ENCODE data around the gene KPNA4. TPM values are rescaled to one million over a fixed set of nuclear protein-coding genes. Genes with fewer than 3 reads are reported as not detected.
"Not testable (repeated sequence)": the region's sequence is repeated elsewhere in the genome, so short reads cannot be mapped to it uniquely, and the experiment has no call there.

The KPNA4 gene
- total RNA-seq, 1 donor from 2014 or later: 60.5 TPM

DNA sequence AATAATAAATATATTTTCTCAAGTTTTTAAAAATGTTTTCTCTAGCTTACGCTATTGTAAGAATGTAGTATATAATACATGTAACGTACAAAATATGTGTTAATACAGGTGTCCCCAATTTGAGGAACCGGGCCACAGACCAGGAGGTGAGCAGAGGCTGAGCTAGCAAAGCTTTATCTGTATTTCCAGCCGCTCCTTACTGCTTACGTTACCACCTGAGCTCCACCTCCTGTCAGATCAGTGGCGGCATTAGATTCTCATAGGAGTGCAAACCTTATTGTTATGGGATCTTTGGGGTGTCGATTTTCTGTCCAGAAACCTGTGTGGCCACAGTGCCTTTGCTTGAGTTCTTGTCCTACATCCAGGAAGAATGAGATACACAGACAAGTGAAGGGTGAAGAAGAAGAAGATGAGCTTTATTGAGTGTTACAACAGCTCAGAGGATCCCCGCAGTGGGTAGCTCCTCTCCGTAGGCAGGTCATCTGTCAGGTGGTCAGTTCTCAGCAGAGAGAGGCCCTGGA, 105.9 kb downstream of the KPNA4 start:
- H3K9me3 Mint-ChIP-seq: peaks cover 5% of the 10 kb centered on the region
- H3K4me3 Mint-ChIP-seq: no peak overlapping the region
- H3K27ac Mint-ChIP-seq: no peak overlapping the region
- TF ChIP-seq, protein P1, sequence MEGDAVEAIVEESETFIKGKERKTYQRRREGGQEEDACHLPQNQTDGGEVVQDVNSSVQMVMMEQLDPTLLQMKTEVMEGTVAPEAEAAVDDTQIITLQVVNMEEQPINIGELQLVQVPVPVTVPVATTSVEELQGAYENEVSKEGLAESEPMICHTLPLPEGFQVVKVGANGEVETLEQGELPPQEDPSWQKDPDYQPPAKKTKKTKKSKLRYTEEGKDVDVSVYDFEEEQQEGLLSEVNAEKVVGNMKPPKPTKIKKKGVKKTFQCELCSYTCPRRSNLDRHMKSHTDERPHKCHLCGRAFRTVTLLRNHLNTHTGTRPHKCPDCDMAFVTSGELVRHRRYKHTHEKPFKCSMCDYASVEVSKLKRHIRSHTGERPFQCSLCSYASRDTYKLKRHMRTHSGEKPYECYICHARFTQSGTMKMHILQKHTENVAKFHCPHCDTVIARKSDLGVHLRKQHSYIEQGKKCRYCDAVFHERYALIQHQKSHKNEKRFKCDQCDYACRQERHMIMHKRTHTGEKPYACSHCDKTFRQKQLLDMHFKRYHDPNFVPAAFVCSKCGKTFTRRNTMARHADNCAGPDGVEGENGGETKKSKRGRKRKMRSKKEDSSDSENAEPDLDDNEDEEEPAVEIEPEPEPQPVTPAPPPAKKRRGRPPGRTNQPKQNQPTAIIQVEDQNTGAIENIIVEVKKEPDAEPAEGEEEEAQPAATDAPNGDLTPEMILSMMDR (conservative IDR thresholded peaks at IDR 0.05): no peak
- H3K36me3 Mint-ChIP-seq: peaks cover 4% of the 10 kb centered on the region
- DNase-seq (ENCODE audit: extremely low spot score, unreplicated experiment): no peak
- H3K27me3 Mint-ChIP-seq: peaks cover 13% of the 10 kb centered on the region
- no peaks in the 10 kb centered on the region for H3K4me1 Mint-ChIP-seq (ENCODE audit: unreplicated experiment)

- no peak for DNase-seq (ENCODE audit: extremely low spot score, unreplicated experiment)
- Mint-ChIP-seq H3K4me3 (no peak overlapping the region), H3K9me3 (peaks cover 5% of the 10 kb centered on the region), H3K27ac (no peak overlapping the region), H3K4me1 (ENCODE audit: unreplicated experiment) (no peaks in the 10 kb centered on the region), H3K27me3 (peaks cover 13% of the 10 kb centered on the region), H3K36me3 (peaks cover 4% of the 10 kb centered on the region)
- TF ChIP-seq, protein P1 (conservative IDR thresholded peaks at IDR 0.05): no peak
Observed at GRCh38 chr3:160458151-160458550, 107.2 kb downstream of the KPNA4 start.

DNA sequence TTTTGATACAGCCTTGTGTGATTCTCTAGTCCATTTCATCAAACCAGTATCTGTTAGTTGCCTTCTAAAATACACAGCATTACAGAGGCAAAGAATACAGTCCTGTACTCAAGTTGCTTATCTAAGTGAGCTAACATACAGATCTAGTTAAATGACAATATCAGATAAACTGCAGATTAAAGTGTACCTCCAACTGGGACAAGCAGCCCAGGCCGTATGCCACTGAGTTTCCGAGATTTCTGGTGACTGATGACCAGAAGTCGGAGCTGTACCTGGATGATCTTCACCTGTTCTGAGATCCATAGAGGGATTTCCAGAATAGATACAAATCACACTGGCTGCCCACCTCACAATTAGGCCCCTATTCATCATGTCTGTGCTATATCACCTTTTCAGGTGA, 109.5 kb downstream of the KPNA4 start:
- no peaks in the 10 kb centered on the region for H3K36me3 Mint-ChIP-seq
- no peak for DNase-seq (ENCODE audit: extremely low spot score, unreplicated experiment)
- TF ChIP-seq, protein P1 (conservative IDR thresholded peaks at IDR 0.05): no peak
- H3K27me3 Mint-ChIP-seq: peaks cover 9% of the 10 kb centered on the region
- no peak overlapping the region for H3K27ac Mint-ChIP-seq
- no peaks in the 10 kb centered on the region for H3K4me1 Mint-ChIP-seq (ENCODE audit: unreplicated experiment)
- H3K4me3 Mint-ChIP-seq: no peak overlapping the region
- H3K9me3 Mint-ChIP-seq: no peaks in the 10 kb centered on the region

DNA sequence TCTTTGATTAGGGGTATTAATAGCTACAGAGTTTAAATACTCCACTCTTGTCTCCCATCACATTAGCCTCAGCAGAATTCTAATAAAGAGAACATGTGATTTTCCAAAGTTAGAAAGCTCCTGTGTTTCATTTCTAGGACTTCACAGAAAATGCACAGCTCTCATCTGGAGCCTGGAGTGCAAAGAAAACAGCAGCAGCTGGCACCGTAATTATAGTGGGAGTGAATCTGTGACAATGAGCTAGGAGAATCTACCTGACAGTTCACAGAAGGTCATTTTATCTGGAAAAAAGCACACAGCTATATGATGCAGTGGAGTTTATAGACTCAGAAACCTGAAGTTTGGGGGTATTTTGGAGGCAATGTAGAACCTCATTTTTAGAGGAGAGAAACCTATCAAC, 110.4 kb downstream of the KPNA4 start:
- H3K27ac Mint-ChIP-seq: no peak overlapping the region

GRCh38 chr3:160452251-160452650, 113.1 kb downstream of the KPNA4 start:
- not testable (repeated sequence) for H3K27ac Mint-ChIP-seq; H3K9me3 Mint-ChIP-seq; H3K36me3 Mint-ChIP-seq; H3K27me3 Mint-ChIP-seq; H3K4me3 Mint-ChIP-seq; DNase-seq (ENCODE audit: extremely low spot score, unreplicated experiment); H3K4me1 Mint-ChIP-seq (ENCODE audit: unreplicated experiment)

More for the DNA sequence above, 110.4 kb downstream of the KPNA4 start:
- Mint-ChIP-seq H3K4me3 (no peak overlapping the region), H3K27me3 (peaks cover 9% of the 10 kb centered on the region), H3K9me3 (peaks cover 4% of the 10 kb centered on the region), H3K36me3 (no peaks in the 10 kb centered on the region), H3K4me1 (ENCODE audit: unreplicated experiment) (peaks cover 5% of the 10 kb centered on the region)
- TF ChIP-seq, protein P1 (conservative IDR thresholded peaks at IDR 0.05): no peak
- DNase-seq (ENCODE audit: extremely low spot score, unreplicated experiment): no peak

- peaks cover 4% of the 10 kb centered on the region for H3K9me3 Mint-ChIP-seq
- TF ChIP-seq, protein P1 (conservative IDR thresholded peaks at IDR 0.05): no peak
- H3K36me3 Mint-ChIP-seq: peaks cover 4% of the 10 kb centered on the region
- H3K27me3 Mint-ChIP-seq: no peaks in the 10 kb centered on the region
- DNase-seq (ENCODE audit: extremely low spot score, unreplicated experiment): no peak
- peaks cover 8% of the 10 kb centered on the region for H3K4me1 Mint-ChIP-seq (ENCODE audit: unreplicated experiment)
- H3K4me3 Mint-ChIP-seq: no peak overlapping the region
- H3K27ac Mint-ChIP-seq: no peak overlapping the region
Observed at GRCh38 chr3:160451602-160452001, 113.8 kb downstream of the KPNA4 start.
